DMS 273 (cell line): ENCODE measurements around the gene SMIM44.
A peak's percentile ranks its signal among the peaks of the same experiment; 100 is the strongest.
"Not testable (repeated sequence)": the region's sequence is repeated elsewhere in the genome, so short reads cannot be mapped to it uniquely, and the experiment has no call there.

ENCODE experiments used
- DNase-seq: peaks from one replicate; lab custom pipeline; 2025; ENCODE audit not compliant: unreplicated experiment; lab: John Stamatoyannopoulos, UW

The SMIM44 gene

DNA sequence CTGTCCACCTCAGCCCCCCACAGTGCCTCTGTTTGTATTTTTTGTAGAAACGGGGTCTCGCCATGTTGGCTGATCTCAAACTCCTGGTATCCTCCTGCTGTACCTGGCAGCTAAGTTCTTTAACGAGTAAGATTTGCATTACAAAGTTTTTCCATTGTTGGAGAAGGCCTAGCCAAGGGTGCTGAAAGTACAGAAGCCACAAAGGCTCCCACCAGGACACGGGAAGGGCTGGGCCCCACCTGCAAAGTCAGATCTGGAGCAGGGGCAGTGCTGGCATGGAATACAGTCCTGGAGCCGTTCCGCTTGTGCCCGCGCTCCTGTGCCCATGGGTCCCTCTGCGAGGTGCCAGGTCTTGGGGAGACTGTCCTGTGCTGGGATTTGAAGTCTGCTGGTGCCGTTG, 35.0 kb upstream of the SMIM44 start:
- no peak for DNase-seq

DNA sequence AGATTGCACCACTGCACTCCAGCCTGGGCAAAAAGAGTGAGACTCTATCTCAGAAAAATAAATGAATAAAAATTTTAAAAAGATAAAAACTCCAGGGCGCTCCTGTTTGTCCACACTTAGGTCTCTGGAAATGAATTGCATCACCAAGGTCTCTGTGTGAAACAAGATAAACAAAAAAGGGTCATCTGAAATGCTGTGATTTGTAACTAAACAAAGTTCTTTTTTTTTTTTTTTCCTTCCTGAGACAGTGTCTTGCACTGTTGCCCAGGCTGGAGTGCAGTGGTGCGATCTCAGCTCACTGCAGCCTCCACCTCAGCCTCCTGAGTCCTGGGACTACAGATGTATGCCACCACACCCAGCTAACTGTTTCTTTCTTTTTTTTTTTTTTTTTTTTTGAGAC, 34.4 kb upstream of the SMIM44 start:
- no peak for DNase-seq

GRCh38 chr19:3516675-3517207, 33.5 kb upstream of the SMIM44 start:
- DNase-seq: peak; percentile 85

DNA sequence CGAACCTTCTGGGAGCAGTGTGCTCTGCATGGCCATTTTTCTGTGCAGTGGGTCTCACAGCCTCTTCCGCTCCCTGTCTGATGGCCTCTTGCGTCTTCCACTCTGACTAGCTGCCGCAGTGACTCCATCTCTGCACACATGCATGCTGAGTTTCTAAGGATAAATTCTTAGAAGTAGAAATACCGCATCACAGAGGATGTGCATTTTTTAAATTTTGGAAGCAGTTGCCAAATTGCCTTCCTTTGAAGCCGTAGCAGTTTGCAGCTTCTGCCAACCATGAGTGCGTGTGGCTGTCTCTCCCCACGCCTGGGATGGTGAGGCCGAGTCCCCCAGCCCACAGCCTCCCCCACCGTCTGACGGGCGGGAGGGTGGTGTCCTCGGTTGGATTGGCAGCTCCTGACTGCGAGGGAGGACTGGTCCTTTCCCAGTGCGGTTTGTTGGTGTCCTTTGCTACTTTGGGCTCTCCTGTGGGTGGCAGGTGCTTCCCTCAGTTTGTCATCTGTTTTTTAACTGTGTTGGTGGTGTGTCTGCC, 32.7 kb upstream of the SMIM44 start:
- no peak for DNase-seq

GRCh38 chr19:3514930-3515329, 31.7 kb upstream of the SMIM44 start:
- DNase-seq: no peak

DNA sequence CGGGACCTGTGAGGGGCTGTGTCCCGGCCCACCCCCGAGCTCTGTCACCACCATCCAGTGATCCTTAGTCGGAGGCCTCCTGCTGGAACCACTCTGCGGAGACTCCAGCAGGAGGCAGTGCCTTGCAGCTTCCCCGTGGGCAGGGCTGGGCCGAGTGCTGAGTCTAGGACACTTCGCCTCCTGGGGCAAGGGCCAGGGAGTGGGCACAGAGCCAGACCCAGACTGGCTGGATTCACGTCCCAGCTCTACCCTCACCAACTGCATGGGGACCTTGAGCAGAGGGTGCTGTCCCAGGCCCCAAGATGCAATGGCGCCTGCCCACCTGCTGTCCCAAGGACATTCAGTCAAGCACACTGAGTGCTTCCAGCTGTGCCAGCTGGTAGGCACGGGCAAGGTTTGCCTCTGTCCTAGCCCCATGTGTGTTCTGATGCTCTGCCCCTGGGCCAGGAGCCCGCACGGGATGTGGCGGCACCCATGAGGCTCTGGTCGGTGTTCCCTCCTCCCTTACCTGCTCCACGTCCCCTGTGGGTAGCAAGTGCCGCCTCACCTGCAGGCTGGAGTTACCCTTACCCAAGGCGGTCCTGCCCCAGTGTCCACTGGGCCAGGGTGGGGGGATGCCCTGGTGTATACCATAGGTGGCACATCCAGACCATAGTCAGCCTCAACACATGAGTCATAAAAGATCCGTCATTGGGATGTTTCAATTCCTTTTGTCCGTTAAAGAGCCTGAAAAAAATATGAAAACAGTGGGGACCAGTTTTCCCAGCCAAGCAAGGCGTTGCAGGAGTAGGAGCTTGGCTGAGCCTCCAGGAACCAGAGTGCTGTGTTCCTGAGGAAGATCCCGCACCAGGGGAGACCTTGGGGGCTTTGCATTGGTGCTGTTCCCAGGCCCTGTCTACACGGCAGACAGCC, 30.2 kb upstream of the SMIM44 start:
- no peak for DNase-seq

DNA sequence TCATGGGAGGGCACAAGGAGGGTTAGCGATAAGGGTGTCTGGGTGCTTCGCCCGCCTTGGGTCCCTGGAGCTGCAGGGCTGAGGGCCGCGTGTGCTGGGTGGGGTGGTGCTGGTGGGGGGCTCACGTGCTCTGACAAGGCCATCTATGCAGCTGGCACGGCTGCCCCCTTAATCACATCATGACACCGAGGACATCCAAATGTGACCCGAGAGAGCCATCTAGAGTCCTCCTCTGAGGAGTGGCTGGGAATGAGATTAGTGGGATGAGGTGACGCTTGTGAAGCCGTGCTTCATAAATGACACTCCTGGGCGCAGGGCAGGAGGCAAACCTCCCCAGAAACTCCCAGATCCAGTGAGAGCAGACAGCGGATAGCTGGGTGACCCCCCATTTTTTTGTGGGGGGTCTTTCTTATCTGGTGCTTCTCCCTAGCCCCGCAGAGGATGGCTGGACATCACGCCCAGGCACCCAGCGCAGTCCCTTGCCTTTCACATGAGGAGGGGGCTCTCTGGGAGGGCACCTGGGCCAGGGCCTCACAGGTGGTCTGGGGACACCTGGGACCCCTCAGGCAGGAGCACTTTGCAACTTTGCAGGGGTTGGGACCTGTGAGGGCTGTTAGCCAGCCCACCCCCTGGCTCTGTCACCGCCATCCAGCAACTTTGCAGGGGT, 29.5 kb upstream of the SMIM44 start:
- no peak for DNase-seq

DNA sequence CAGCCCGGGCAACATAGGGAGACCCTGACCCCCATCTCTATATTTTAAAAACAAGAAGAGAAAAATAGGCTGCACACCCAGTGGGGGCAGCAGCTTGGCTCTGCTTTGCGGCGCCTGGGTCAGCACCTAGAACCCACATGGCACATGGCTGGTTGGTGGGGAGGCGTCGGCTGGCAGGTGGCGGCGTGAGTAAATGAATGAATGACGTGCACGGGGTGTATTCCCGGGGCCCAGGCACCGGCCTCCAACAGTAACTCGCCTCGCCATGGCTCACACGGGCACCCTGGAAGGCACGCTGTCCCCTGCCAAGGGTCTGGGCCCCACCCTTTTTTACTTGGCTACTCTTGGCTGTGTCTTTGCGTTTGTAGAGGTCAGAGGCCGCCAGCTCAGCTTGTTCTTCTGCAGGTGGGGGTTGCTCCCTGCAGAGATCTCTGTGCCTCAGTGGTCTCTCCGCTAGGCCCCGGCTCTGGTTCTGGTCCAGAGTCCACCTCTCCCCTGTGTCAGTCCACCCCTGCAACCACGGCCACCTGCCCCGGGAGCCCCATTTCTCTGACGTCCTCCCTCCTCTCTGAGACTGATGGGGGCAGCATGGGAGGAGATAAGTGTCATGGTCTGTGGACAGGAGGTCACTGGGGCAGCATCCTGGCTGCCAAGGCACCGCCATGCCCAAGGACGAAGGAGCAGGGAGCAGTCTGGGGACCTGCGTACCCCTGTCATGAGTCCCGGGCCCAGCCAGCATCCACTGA, 28.4 kb upstream of the SMIM44 start:
- no peak for DNase-seq

- DNase-seq: no peak
Observed at GRCh38 chr19:3510727-3511126, 27.5 kb upstream of the SMIM44 start.

- no peak for DNase-seq
Observed at GRCh38 chr19:3509566-3509989, 26.3 kb upstream of the SMIM44 start.

DNA sequence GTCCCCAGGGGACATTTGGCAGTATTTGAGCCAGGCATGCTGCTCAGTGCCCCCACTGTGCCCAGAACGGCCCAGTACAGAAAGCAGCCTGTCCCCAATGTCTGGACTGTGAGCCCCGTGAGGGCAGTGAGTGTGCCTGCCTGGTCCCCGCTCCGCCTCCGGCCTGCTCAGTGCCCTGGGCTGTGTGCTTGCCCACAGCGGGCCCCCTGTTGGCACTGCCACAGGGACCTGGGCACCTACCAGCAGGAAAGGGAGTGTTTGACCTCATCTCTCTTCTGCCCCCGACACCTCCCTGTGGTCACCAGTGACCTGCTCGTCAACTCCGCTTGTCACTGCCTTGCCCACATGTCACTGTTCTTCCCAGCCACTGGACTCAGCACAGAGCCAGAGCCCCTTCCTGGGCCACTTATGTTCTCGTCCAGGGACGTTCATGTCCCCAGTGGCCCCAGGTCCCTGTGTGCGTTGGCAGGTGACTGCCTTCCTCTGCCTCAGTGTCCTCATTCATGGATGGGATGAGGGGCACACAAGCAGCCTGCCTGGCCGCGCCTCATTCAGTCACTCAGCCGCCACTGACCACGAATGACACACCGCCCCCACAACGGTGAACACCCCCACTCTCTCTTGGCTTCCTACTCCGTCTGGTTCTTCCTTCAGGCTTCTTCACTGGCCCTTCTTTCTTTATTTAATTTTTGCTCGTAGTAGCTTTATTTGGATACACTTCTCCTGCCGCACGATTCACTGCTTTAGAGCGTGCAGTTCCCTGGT, 25.7 kb upstream of the SMIM44 start:
- DNase-seq: no peak

GRCh38 chr19:3508121-3508661, 24.9 kb upstream of the SMIM44 start:
- DNase-seq: not testable (repeated sequence)

DNA sequence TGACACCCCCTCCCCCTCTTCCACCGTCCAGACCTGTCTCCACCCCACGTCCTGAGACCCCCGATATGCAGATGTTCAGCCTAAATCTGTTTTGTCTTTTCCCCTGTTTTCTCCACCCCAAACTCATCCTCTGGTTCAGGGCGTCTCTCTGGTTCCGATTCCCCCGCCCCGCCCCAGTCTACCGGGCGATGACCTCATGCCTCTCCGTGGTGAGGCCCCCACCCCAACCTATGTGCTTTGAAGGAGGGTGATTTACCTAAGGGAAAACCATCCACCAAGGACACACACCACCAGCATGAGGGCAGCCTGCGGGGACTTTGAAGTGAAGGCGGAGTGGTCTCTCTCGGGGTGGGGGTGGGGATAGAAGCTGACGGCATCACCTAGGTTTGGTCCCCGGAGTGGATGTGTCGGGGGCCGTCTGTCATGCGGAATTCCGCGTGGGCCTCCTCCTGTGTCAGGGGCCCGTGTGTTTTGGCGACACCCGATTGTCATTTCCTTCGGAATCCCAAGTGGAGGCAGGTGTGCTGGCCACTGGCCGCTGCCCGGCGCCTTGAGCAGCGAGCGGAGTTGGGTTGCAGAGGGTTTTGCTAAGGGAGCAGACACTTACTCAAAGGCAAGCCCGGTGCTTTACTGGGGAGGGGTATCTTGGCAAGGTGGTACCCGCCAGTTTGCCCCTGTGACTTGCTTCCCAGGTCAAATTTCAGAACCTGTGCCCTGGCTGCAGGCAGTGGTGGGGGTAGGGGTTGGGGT, 24.3 kb upstream of the SMIM44 start:
- no peak for DNase-seq

DNA sequence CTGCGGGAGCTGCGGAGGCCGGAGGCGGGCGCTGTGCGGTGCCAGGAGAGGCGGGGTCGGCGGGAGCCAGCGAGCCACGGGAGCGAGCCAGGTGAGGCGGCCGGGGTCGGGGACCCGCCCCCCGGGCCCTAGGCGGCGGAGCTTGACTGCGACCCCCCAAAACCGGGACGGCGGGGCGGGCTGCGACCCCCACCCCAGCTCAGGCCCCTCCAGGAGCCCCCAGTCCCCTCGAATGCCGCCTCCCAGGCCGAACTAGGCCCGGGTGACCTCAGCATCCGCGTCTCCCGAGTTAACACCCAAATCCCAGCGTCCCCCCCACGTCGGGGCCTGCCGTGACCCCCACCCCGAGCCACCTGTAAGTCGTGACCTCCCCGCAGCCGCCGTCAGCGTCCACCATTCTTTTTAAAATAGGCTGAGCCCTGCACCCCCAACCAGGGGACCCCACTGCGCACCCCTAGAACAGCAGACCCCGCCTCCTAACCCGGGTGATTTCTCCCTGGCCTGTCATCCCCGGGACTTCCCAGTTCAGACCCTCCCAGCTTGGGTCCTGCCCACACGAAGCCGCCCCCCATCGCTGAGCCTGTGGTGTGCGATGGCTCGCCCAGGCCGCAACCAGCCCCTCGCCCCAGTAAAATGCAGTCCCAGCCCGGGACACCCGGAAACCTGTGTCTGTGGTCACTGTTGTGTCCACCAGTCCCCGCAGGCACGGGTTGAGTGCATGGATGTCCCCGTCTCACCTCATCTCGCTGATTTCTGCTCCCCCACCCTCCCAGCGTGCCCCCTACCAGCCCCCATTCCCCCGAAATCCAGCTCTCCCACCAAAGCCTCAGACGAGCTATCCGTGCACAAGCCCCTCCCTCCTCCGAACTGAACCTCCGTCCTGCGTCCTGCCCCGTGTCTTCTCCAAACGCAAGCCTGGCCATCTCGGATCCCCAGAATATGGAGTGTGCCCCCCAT, 23.4 kb upstream of the SMIM44 start:
- peak; percentile 53 for DNase-seq

DNA sequence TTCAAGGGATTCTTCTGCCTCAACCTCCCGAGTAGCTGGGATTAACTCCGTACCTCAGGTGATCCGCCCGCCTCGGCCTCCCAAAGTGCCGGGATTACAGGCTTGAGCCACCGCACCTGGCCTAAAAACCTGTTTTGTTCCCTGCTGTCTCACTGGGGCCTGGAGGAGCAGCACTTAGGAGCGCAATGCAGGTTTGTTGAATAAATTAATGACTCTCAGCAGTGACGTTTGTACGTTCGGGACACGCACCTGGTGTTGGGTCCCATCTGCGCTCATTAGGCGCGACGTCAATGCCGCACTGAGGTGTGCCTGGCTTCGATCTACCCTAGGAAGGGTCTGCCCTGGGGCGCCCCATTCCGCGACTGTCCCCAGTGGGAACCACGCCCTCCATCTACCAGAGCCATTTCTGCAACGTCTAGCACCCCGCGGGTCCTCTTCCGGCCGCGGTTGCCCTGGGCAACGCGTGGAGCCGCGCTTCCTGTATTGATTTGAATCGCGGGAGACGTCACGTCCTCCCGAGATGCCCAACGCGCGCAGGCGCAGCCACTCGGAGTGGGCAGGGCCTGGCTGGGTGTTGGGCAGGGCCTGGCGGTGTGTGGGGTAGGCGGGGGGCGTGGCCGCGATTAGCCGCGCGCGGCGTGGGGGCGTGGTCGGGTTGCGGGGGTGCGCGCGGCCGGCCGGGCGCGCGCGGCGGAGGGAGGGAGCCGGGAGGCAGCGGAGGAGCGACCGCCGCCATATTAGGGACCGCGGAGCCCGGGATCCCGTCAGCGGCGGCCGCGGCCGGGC, 22.6 kb upstream of the SMIM44 start, which contains the start of gene FZR1:
Gene FZR1 (plus strand): TSS at position 714 of the 786 bp plus-strand sequence. CDS start 16,679 bp downstream, outside the sequence.
- DNase-seq: peak; percentile 99

DNA sequence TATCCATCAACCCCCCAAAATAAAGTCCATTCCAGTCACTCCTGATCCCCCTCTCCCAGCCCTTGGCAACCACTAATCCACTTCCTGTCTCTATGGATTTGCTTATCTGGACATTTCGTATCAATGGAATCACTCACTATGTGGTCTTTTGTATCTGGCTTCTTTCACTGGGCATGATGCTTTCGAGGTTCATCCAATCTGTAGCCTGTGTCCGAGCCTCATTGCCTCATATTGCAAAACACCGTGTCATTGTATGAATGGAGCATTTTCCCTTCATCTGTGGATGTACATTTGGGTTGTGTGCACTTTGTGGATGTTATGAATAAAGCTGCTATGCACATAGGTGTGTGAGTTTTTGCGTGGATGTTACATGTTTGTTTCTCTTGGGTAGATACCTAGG, 21.5 kb upstream of the SMIM44 start:
- DNase-seq: no peak

- DNase-seq: no peak
Observed at GRCh38 chr19:3503036-3503572, 19.9 kb upstream of the SMIM44 start.
